Gastrocnemius medialis (tissue), 4 donors: ENCODE data around the gene TMIGD2. TPM values are rescaled to one million over a fixed set of nuclear protein-coding genes. Genes with fewer than 3 reads are reported as not detected.

ENCODE experiments used
- ATAC-seq, 2 donors: fragments of 150-250 bp; one replicate each; pipeline ENCODE4 v1.9.1; 2016
- DNase-seq, 2 donors: peaks; one replicate each; pipeline ENCODE4 v3.0.0-alpha.2; 2019
- H3K27ac ChIP-seq, 4 donors: fragments of 200-600 bp; sonication (generic); 1 replicate in 1 of 4; 2 replicates in 3 of 4; pipeline ENCODE4 v1.5.1; 2016 to 2018; ENCODE audit warnings: mild to moderate bottlenecking in 2 of 4, moderate library complexity in 1 of 4
- H3K27me3 ChIP-seq, 3 donors: fragments of 200-600 bp; sonication (generic) in 2 of 3; 1 replicate in 1 of 3; 2 replicates in 2 of 3; pipeline versions ENCODE4 v1.5.1 to v1.6.0; 2016 to 2019; ENCODE audit warnings: mild to moderate bottlenecking in 1 of 3, moderate library complexity in 1 of 3
- H3K36me3 ChIP-seq, 2 donors: fragments of 200-600 bp; sonication (generic) in 1 of 2; one replicate each; pipeline ENCODE4 v1.5.1; 2017 to 2018
- H3K4me1 ChIP-seq, 2 donors: fragments of 200-600 bp; sonication (generic) in 1 of 2; one replicate each; pipeline ENCODE4 v1.5.1; 2016 to 2017; ENCODE audit warnings: mild to moderate bottlenecking in 2 of 2
- H3K4me3 ChIP-seq, 4 donors: fragments of 200-600 bp; sonication (generic) in 3 of 4; 1 replicate in 1 of 4; 2 replicates in 3 of 4; pipeline ENCODE4 v1.5.1; 2016 to 2019; ENCODE audit warnings: mild to moderate bottlenecking in 2 of 4
- H3K9me3 ChIP-seq, 3 donors: fragments of 200-600 bp; sonication (generic) in 2 of 3; 1 replicate in 1 of 3; 2 replicates in 2 of 3; pipeline ENCODE4 v1.5.1; 2016 to 2019
- POLR2A ChIP-seq, 2 donors: fragments of 450-650 bp; IDR thresholded peaks; one replicate each; pipeline ENCODE4 v1.6.1; 2017; ENCODE audit warnings: antibody characterized with exemption in 2 of 2, mild to moderate bottlenecking in 2 of 2, moderate library complexity in 2 of 2
- in situ Hi-C, 4 donors: fragments of 200-750 bp; cut with MboI; loops; one replicate each; pipeline versions ENCODE4 v1.15.0 to v1.8.0; 2017; ENCODE audit warnings: low sequenced_read_pairs in 4 of 4
- intact Hi-C: fragments of 100-400 bp; cut with DNase I; formaldehyde crosslinking; loops from one replicate; pipeline ENCODE4 v1.15.1; 2023; ENCODE audit warnings: low total_unique reads
- total RNA-seq, 4 donors: library from RNA; depleted of rRNA; stranded (reverse); fragments of >200 nt; gene quantifications; one replicate each; pipeline versions ENCODE4 v1.1.0 to v1.2.3, GENCODE V29; 2016
- TF ChIP-seq, protein P1 (sequence below), 5 experiments: fragments of 450-650 bp in 3 of 5; fragments of 200-600 bp in 2 of 5; sonication (generic) in 2 of 5; IDR thresholded peaks in 4 of 5; conservative IDR thresholded peaks in 1 of 5; 1 replicate in 4 of 5; 2 replicates in 1 of 5; pipeline ENCODE4 v1.5.1; 2016 to 2019; ENCODE audit warnings: antibody characterized with exemption in 5 of 5, mild to moderate bottlenecking in 3 of 5, moderate library complexity in 3 of 5

The TMIGD2 gene
- total RNA-seq, 4 donors from 2014 or later = not detected

DNA sequence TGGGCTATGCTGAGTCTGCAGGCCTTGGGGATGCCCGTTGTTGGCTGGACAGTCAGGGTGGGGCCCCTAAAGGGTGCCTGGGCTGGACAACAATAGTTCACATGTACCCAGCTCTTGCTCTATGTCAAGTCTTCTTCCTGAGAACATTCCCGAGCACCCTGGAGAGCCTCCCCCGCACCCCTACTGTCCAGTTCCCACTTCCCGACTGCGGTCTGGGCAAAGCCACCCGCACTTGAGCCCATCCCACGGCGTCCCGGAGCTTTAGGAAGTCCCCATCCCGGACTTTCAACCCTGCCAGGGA is 40.1 kb upstream of the TMIGD2 start:
- Histone ChIP-seq H3K4me1 (peaks cover 10 to 20% of the 10 kb centered on the region in 2 donors), H3K27ac (peak overlapping the region; percentile 88 to 96 (median 94)), H3K4me3 (peak overlapping the region; percentile 64 to 78 (median 68)), H3K27me3 (no peaks in the 10 kb centered on the region), H3K36me3 (no peaks in the 10 kb centered on the region), H3K9me3 (no peaks in the 10 kb centered on the region)
- no peak for TF ChIP-seq POLR2A (IDR thresholded peaks at IDR 0.05)
- TF ChIP-seq, protein P1, sequence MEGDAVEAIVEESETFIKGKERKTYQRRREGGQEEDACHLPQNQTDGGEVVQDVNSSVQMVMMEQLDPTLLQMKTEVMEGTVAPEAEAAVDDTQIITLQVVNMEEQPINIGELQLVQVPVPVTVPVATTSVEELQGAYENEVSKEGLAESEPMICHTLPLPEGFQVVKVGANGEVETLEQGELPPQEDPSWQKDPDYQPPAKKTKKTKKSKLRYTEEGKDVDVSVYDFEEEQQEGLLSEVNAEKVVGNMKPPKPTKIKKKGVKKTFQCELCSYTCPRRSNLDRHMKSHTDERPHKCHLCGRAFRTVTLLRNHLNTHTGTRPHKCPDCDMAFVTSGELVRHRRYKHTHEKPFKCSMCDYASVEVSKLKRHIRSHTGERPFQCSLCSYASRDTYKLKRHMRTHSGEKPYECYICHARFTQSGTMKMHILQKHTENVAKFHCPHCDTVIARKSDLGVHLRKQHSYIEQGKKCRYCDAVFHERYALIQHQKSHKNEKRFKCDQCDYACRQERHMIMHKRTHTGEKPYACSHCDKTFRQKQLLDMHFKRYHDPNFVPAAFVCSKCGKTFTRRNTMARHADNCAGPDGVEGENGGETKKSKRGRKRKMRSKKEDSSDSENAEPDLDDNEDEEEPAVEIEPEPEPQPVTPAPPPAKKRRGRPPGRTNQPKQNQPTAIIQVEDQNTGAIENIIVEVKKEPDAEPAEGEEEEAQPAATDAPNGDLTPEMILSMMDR (IDR thresholded peaks at IDR 0.05 in 4 of 5, conservative IDR thresholded peaks at IDR 0.05 in 1 of 5) = no peak
- in situ Hi-C loops = no loop called here
- no peak for DNase-seq
- ATAC-seq = peak in 1 of 2 donors; percentile 15
- intact Hi-C loops = loop anchor here (1.0 to 10.0 kb wide), 7 partner anchors 14 to 1449 kb away; partner anchors contain the start of genes DUS3L, EEF2, SH3GL1 and UBXN6

DNA sequence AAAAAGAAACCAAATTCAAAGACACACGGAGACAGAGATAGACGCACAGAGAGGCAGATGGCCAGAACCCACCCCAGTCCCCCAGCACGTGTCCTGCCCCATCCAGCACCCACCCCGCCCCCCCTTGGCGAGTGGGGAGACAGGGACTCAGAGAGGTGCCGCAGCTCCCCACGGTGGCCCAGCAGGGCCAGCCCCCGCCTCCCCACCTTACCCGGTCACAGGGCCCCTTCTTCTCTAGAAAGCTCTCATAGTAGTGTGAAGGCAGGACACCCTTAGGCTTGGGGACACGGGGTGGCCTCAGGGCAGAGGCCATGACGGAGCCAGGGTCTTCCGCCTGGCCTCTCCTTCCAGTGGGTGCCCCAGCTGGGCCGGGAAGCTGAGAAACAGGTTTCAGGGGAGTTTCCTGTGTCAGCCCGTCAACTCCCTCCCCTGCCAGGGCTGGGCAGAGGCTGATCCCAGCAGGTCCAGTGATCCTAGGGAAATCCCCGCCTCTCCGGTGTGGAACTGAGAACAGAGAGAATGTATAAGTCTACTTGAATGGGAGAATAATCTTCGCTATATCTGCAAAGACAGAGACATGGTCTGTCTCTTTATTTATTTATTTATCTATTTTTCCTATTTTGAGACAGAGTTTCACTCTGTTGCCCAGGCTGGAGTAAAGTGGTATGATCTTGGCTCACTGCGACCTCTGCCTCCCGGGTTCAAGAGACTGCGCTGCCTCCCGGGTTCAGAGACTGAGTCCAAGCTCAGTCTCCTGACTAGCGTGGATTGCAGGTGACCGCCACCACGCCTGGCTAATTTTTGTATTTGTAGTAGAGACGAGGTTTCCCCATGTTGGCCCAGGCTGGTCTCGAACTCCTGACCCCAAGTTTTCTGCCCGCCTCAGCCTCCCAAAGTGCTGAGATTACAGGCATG is 36.5 kb upstream of the TMIGD2 start, which contains the start of gene STAP2:
Gene STAP2 (minus strand): TSS at position 387 of the 915 bp plus-strand sequence. CDS start 74 bp downstream, at position 313.
- DNase-seq (no peak), ATAC-seq (no peak)
- H3K36me3 ChIP-seq = no peaks in the 10 kb centered on the region
- H3K27me3 ChIP-seq = no peaks in the 10 kb centered on the region
- no peaks in the 10 kb centered on the region for H3K9me3 ChIP-seq
- peak within 1 kb of the TSS; percentile 44 to 53 (median 50) for H3K4me3 ChIP-seq
- intact Hi-C loops = no loop called here
- peaks cover 3 to 9% of the 10 kb centered on the region in 2 donors for H3K4me1 ChIP-seq
- H3K27ac ChIP-seq = peak within 1 kb of the TSS in 3 of 4 donors; percentile 39 to 63 (median 40)
- in situ Hi-C loops = no loop called here
- TF ChIP-seq, protein P1 (IDR thresholded peaks at IDR 0.05 in 4 of 5, conservative IDR thresholded peaks at IDR 0.05 in 1 of 5) = no peak
- no peak for TF ChIP-seq POLR2A (IDR thresholded peaks at IDR 0.05)

DNA sequence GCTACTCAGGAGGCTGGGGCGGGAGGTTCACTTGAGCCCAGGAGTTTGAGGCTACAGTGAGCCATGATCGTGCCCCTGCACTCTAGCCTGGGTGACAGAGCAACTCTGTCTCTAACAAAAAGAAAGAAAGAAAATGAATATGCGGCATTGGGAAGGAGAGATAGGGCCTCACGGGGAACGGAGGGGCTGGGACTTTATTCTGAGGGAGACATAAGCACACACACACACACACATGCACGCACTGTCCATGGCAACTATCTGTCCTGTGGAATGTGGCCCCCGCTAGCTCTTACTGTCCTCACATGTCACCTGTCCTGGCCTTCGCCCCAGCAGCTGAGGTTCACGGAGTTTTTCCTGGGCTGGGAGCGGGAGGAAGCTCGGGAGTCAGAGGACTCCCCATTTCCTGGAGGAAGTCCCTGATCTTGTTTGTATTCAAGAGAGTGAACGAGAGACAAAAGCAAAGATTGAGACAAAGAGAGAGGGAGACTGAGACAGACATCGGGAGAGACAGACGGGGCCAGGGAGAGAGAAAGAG is 35.8 kb upstream of the TMIGD2 start:
- Histone ChIP-seq H3K9me3 (no peaks in the 10 kb centered on the region), H3K27ac (peak overlapping the region in 3 of 4 donors; percentile 39 to 63 (median 40)), H3K4me1 (peaks cover 3 to 9% of the 10 kb centered on the region in 2 donors), H3K36me3 (no peaks in the 10 kb centered on the region), H3K4me3 (peak overlapping the region; percentile 44 to 53 (median 50)), H3K27me3 (no peaks in the 10 kb centered on the region)
- in situ Hi-C loops (no loop called here), intact Hi-C loops (no loop called here)
- no peak for TF ChIP-seq POLR2A (IDR thresholded peaks at IDR 0.05)
- TF ChIP-seq, protein P1 (IDR thresholded peaks at IDR 0.05 in 4 of 5, conservative IDR thresholded peaks at IDR 0.05 in 1 of 5) = no peak
- no peak for DNase-seq
- no peak for ATAC-seq

DNA sequence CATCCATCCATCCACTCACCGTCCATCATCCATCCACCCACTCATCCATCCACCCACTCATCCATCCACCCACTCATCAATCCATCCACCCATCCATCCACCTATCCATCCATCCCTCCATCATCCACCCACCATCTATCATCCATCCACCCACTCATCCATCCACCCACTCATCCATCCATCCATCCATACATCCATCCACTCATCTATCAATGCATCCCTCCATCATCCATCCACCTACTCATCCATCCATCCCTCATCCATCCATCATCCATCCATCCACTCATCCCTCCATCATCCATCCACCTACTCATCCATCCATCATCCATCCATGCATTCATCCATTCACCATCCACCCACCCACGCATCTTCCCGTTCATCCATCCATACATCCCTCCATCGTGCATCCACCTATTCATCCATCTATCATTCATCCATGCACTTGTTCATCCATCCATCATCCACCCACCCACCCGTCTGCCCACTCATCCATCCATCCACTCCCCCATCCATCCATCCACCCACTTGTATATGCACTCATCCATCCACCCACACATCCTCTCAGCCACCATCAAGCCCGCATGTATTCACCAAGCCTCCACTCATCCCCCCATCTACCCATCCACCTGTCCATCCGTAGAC is 32.9 kb upstream of the TMIGD2 start:
- no peaks in the 10 kb centered on the region for H3K36me3 ChIP-seq
- DNase-seq (no peak), ATAC-seq (no peak)
- no peak overlapping the region for H3K27ac ChIP-seq
- H3K4me1 ChIP-seq = peaks cover 0 to 4% of the 10 kb centered on the region in 2 donors
- in situ Hi-C loops (no loop called here), intact Hi-C loops (no loop called here)
- TF ChIP-seq, protein P1 (IDR thresholded peaks at IDR 0.05 in 4 of 5, conservative IDR thresholded peaks at IDR 0.05 in 1 of 5) = no peak
- TF ChIP-seq POLR2A (IDR thresholded peaks at IDR 0.05) = no peak
- no peaks in the 10 kb centered on the region for H3K27me3 ChIP-seq
- no peaks in the 10 kb centered on the region for H3K9me3 ChIP-seq
- no peak overlapping the region for H3K4me3 ChIP-seq
